Vagina (tissue), 2 donors: Measurements from ENCODE around the gene LILRB4.
"Not testable (repeated sequence)": the region's sequence is repeated elsewhere in the genome, so short reads cannot be mapped to it uniquely, and the experiment has no call there.

Source experiments
- CTCF ChIP-seq, 3 experiments: fragments of 450-650 bp in 2 of 3; fragments of 200-600 bp in 1 of 3; sonication (generic) in 1 of 3; IDR thresholded peaks; one replicate each; pipeline ENCODE4 v1.5.1; 2017 to 2019; ENCODE audit warnings: antibody characterized with exemption in 3 of 3, mild to moderate bottlenecking in 2 of 3, moderate library complexity in 2 of 3
- POLR2A ChIP-seq, 2 donors: fragments of 450-650 bp; IDR thresholded peaks; one replicate each; pipeline ENCODE4 v1.6.1; 2017; ENCODE audit warnings: antibody characterized with exemption in 2 of 2, mild to moderate bottlenecking in 2 of 2, moderate library complexity in 2 of 2
- POLR2AphosphoS5 ChIP-seq, 2 donors: sonication (generic); formaldehyde crosslinking; IDR thresholded peaks; one replicate each; pipeline ENCODE4 v1.9.0; 2017; ENCODE audit warnings: antibody characterized with exemption in 2 of 2, mild to moderate bottlenecking in 2 of 2, low read depth in 1 of 2; ENCODE audit not compliant: insufficient read depth in 1 of 2

- TF ChIP-seq CTCF (IDR thresholded peaks at IDR 0.05); POLR2AphosphoS5 (IDR thresholded peaks at IDR 0.05; ENCODE audit: insufficient read depth in 1 of 2, low read depth in 1 of 2); POLR2A (IDR thresholded peaks at IDR 0.05): not testable (repeated sequence)
Measured at GRCh38 chr19:54681596-54681995, 18.8 kb downstream of the LILRB4 start.
